Common myeloid progenitor, CD34-positive (primary cell): ENCODE data around the gene SLIT3.

ENCODE experiments used
- CTCF ChIA-PET: fragments of 350-600 bp; sonication (Branson Sonifier 250); formaldehyde crosslinking; loops from one replicate; lab custom pipeline; 2021; ENCODE audit warnings: antibody characterized with exemption; lab: Charles Lee
- POLR2A ChIA-PET: fragments of 350-600 bp; sonication (Branson Sonifier 250); formaldehyde crosslinking; loops from one replicate; lab custom pipeline; 2021; ENCODE audit warnings: antibody characterized with exemption; lab: Charles Lee
- DNase-seq, 3 donors: peaks; one replicate each; pipeline versions ENCODE4 v3.0.0 to v3.0.0-alpha.2; 2013
- H3K27ac ChIP-seq, 2 experiments: 1 replicate in 1 of 2; 2 replicates in 1 of 2; pipeline ENCODE4 v1.7.0; 2013; ENCODE audit warnings: inconsistent platforms in 2 of 2, low read length in 2 of 2, mild to moderate bottlenecking in 2 of 2, low read depth in 1 of 2, moderate library complexity in 1 of 2; ENCODE audit not compliant: severe bottlenecking in 2 of 2, insufficient read depth in 1 of 2, poor library complexity in 1 of 2
- H3K27me3 ChIP-seq, 5 experiments: replicated peaks in 2 of 5; 1 replicate in 3 of 5; 2 replicates in 2 of 5; pipeline versions ENCODE4 v1.6.1 to v1.7.0; 2013; ENCODE audit warnings: low read length in 4 of 5, mild to moderate bottlenecking in 2 of 5, moderate library complexity in 2 of 5, inconsistent platforms in 1 of 5; ENCODE audit not compliant: insufficient read depth in 5 of 5, control insufficient read depth in 4 of 5
- H3K36me3 ChIP-seq, 4 experiments: 1 replicate in 2 of 4; 2 replicates in 2 of 4; pipeline versions ENCODE4 v1.6.1 to v1.7.0; 2013; ENCODE audit warnings: low read length in 3 of 4, control low read depth in 1 of 4, mild to moderate bottlenecking in 1 of 4; ENCODE audit not compliant: control insufficient read depth in 4 of 4, insufficient read depth in 4 of 4
- H3K4me1 ChIP-seq, 4 experiments: 1 replicate in 3 of 4; 2 replicates in 1 of 4; pipeline versions ENCODE4 v1.6.1 to v1.7.1; 2013; ENCODE audit warnings: low read length in 3 of 4, mild to moderate bottlenecking in 3 of 4, control low read depth in 1 of 4, inconsistent platforms in 1 of 4, moderate library complexity in 1 of 4; ENCODE audit not compliant: control insufficient read depth in 4 of 4, insufficient read depth in 4 of 4; ENCODE audit errors: control extremely low read depth in 1 of 4
- H3K4me3 ChIP-seq, 7 experiments: 1 replicate in 4 of 7; 2 replicates in 3 of 7; pipeline versions ENCODE4 v1.5.1 to v1.7.0; 2013; ENCODE audit warnings: mild to moderate bottlenecking in 7 of 7, low read length in 6 of 7, moderate library complexity in 6 of 7, inconsistent platforms in 2 of 7, low read depth in 2 of 7, control low read depth in 1 of 7; ENCODE audit not compliant: insufficient read depth in 4 of 7, control insufficient read depth in 1 of 7; ENCODE audit errors: extremely low read depth in 1 of 7
- H3K9me3 ChIP-seq, 5 experiments: 1 replicate in 4 of 5; 2 replicates in 1 of 5; pipeline versions ENCODE4 v1.6.1 to v1.7.1; 2013; ENCODE audit warnings: low read length in 4 of 5, mild to moderate bottlenecking in 2 of 5, inconsistent platforms in 1 of 5, low read depth in 1 of 5, moderate library complexity in 1 of 5; ENCODE audit not compliant: control insufficient read depth in 4 of 5, insufficient read depth in 2 of 5; ENCODE audit errors: control extremely low read depth in 1 of 5
- WGBS: methylation state at CpG from one replicate; pipeline ENCODE4 v1.1.5; 2013; ENCODE audit not compliant: insufficient coverage; 5-methylcytosine and 5-hydroxymethylcytosine counted together

The SLIT3 gene

GRCh38 chr5:168978500-168978899 lies 322.4 kb downstream of the SLIT3 start:
- H3K27me3 ChIP-seq = peaks cover 0 to 5% (median 0%) of the 10 kb centered on the region in 5 experiments
- no peak overlapping the region for H3K4me3 ChIP-seq
- H3K27ac ChIP-seq = no peak overlapping the region
- no peaks in the 10 kb centered on the region for H3K36me3 ChIP-seq
- ChIA-PET POLR2A (no interaction called here), CTCF (interaction anchor here (2.3 kb wide), 1 partner anchor 9 kb away, joined by 10 read pairs; no protein-coding TSS in a partner anchor)
- H3K4me1 ChIP-seq = no peaks in the 10 kb centered on the region
- H3K9me3 ChIP-seq = no peaks in the 10 kb centered on the region
- no CpG with 5 or more reads among the region's 1 CpG for WGBS
- DNase-seq = no peak

GRCh38 chr5:168978015-168978414 lies 322.9 kb downstream of the SLIT3 start:
- H3K4me1 ChIP-seq = no peaks in the 10 kb centered on the region
- H3K27ac ChIP-seq = no peak overlapping the region
- ChIA-PET CTCF (interaction anchor here (2.3 kb wide), 1 partner anchor 10 kb away, joined by 10 read pairs; no protein-coding TSS in a partner anchor), POLR2A (no interaction called here)
- no peaks in the 10 kb centered on the region for H3K9me3 ChIP-seq
- WGBS = 100% methylated on average over 1 of the region's 3 CpGs
- H3K4me3 ChIP-seq = no peak overlapping the region
- DNase-seq = no peak
- H3K27me3 ChIP-seq = peaks cover 0 to 6% (median 0%) of the 10 kb centered on the region in 5 experiments
- no peaks in the 10 kb centered on the region for H3K36me3 ChIP-seq

GRCh38 chr5:168976311-168976970 lies 324.5 kb downstream of the SLIT3 start:
- H3K4me3 ChIP-seq = no peak overlapping the region
- H3K36me3 ChIP-seq = no peaks in the 10 kb centered on the region
- H3K27me3 ChIP-seq = peaks cover 0 to 6% (median 0%) of the 10 kb centered on the region in 5 experiments
- H3K4me1 ChIP-seq = no peaks in the 10 kb centered on the region
- DNase-seq = no peak
- WGBS = 100% methylated on average over 1 of the region's 3 CpGs
- ChIA-PET POLR2A (no interaction called here), CTCF (no interaction called here)
- no peak overlapping the region for H3K27ac ChIP-seq
- H3K9me3 ChIP-seq = no peaks in the 10 kb centered on the region

- H3K4me3 ChIP-seq = no peak overlapping the region
- POLR2A ChIA-PET = no interaction called here
- H3K27me3 ChIP-seq = peaks cover 0 to 6% (median 0%) of the 10 kb centered on the region in 5 experiments
- no peak overlapping the region for H3K27ac ChIP-seq
- H3K4me1 ChIP-seq = no peaks in the 10 kb centered on the region
- no peak for DNase-seq
- H3K36me3 ChIP-seq = no peaks in the 10 kb centered on the region
- 100% methylated on average over 1 of the region's 3 CpGs for WGBS
- CTCF ChIA-PET = interaction anchor here (0.6 kb wide), 1 partner anchor 245 kb away, joined by 4 read pairs; no protein-coding TSS in a partner anchor
- H3K9me3 ChIP-seq = no peaks in the 10 kb centered on the region
Measured at GRCh38 chr5:168975331-168975730, 325.6 kb downstream of the SLIT3 start.

- H3K4me3 ChIP-seq = no peak overlapping the region
- POLR2A ChIA-PET = no interaction called here
- WGBS = 96% methylated on average over 2 of the region's 2 CpGs
- peaks cover 0 to 6% (median 0%) of the 10 kb centered on the region in 5 experiments for H3K27me3 ChIP-seq
- H3K9me3 ChIP-seq = no peaks in the 10 kb centered on the region
- no peak overlapping the region for H3K27ac ChIP-seq
- CTCF ChIA-PET = no interaction called here
- H3K4me1 ChIP-seq = no peaks in the 10 kb centered on the region
- H3K36me3 ChIP-seq = no peaks in the 10 kb centered on the region
- DNase-seq = no peak
Measured at GRCh38 chr5:168974082-168974481, 326.9 kb downstream of the SLIT3 start.

- CTCF ChIA-PET = no interaction called here
Measured at GRCh38 chr5:168972731-168973130, 328.2 kb downstream of the SLIT3 start.

GRCh38 chr5:168971100-168971499 lies 329.8 kb downstream of the SLIT3 start:
- ChIA-PET CTCF (interaction anchor here (0.8 kb wide), 1 partner anchor 8 kb away, joined by 3 read pairs; no protein-coding TSS in a partner anchor), POLR2A (no interaction called here)
- H3K9me3 ChIP-seq = no peaks in the 10 kb centered on the region
- H3K36me3 ChIP-seq = no peaks in the 10 kb centered on the region
- no peak overlapping the region for H3K27ac ChIP-seq
- H3K27me3 ChIP-seq = peaks cover 0 to 4% (median 0%) of the 10 kb centered on the region in 5 experiments
- 94% methylated on average over 2 of the region's 4 CpGs for WGBS
- no peak for DNase-seq
- no peaks in the 10 kb centered on the region for H3K4me1 ChIP-seq
- no peak overlapping the region for H3K4me3 ChIP-seq

More at GRCh38 chr5:168972731-168973130, 328.2 kb downstream of the SLIT3 start:
- Histone ChIP-seq H3K4me1 (no peaks in the 10 kb centered on the region), H3K36me3 (no peaks in the 10 kb centered on the region), H3K4me3 (no peak overlapping the region), H3K9me3 (no peaks in the 10 kb centered on the region), H3K27ac (no peak overlapping the region), H3K27me3 (peaks cover 0 to 3% (median 0%) of the 10 kb centered on the region in 5 experiments)
- DNase-seq = no peak
- 100% methylated on average over 1 of the region's 3 CpGs for WGBS
- POLR2A ChIA-PET = no interaction called here
